Measurements from ENCODE around the gene USP10.

The USP10 gene

DNA sequence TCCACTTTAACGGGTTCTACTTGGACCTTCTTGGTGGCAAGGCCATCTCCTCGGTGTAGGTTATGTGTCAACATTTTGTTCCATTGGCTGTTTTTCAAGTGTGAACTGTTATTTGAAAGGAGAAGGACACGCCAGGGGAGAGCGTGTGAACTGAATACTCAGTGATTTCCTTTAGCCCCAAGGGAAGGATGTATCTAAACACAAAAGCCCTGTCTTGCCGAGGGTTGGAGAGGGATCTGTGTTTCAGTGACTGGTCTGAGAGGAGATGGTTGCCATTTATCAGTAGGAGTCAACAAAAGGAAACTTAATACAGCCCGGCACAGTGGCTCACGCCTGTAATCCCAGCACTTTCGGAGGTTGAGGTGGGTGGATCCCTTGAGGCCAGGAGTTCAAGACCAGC lies 50.0 kb downstream of the USP10 start:
- H3K4me3 ChIP-seq (replicated peaks in 1 of 2; ENCODE audit: low read depth in 2 of 2, low read length in 2 of 2) = no peak overlapping the region
- TF ChIP-seq, protein P1, sequence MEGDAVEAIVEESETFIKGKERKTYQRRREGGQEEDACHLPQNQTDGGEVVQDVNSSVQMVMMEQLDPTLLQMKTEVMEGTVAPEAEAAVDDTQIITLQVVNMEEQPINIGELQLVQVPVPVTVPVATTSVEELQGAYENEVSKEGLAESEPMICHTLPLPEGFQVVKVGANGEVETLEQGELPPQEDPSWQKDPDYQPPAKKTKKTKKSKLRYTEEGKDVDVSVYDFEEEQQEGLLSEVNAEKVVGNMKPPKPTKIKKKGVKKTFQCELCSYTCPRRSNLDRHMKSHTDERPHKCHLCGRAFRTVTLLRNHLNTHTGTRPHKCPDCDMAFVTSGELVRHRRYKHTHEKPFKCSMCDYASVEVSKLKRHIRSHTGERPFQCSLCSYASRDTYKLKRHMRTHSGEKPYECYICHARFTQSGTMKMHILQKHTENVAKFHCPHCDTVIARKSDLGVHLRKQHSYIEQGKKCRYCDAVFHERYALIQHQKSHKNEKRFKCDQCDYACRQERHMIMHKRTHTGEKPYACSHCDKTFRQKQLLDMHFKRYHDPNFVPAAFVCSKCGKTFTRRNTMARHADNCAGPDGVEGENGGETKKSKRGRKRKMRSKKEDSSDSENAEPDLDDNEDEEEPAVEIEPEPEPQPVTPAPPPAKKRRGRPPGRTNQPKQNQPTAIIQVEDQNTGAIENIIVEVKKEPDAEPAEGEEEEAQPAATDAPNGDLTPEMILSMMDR (IDR thresholded peaks at IDR 0.05; ENCODE audit: low read depth, low read length) = no peak
- peak in 1 of 2 donors; percentile 59 for DNase-seq (ENCODE audit: low read depth in 2 of 2)

- H3K4me3 ChIP-seq (replicated peaks in 1 of 2; ENCODE audit: low read depth in 2 of 2, low read length in 2 of 2) = no peak overlapping the region
- TF ChIP-seq, protein P1 (IDR thresholded peaks at IDR 0.05; ENCODE audit: low read depth, low read length) = no peak
Observed at GRCh38 chr16:84750575-84750974, 50.8 kb downstream of the USP10 start.

DNA sequence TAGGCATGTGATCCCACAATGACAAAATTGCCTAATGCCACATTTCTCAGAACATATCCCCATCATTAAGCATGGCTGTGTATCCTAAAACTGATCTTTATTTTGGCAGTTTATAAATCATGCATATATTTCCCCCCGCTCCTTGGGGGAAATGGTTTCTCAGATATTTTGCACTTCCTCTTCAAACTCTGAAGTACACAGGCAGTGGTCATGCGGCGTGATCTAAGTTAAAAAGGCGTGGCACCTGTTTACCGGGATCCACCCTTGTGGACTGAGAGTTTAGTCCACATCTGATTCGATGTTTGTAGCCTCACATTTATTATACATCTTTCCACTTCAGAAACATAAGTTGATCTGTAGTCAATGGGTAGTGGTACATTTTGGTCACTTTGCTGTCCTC lies 51.4 kb downstream of the USP10 start:
- TF ChIP-seq, protein P1 (IDR thresholded peaks at IDR 0.05; ENCODE audit: low read depth, low read length) = no peak
- DNase-seq (ENCODE audit: low read depth in 2 of 2) = no peak
- H3K4me3 ChIP-seq (replicated peaks in 1 of 2; ENCODE audit: low read depth in 2 of 2, low read length in 2 of 2) = no peak overlapping the region

More at GRCh38 chr16:84750575-84750974, 50.8 kb downstream of the USP10 start:
- no peak for DNase-seq (ENCODE audit: low read depth in 2 of 2)

DNA sequence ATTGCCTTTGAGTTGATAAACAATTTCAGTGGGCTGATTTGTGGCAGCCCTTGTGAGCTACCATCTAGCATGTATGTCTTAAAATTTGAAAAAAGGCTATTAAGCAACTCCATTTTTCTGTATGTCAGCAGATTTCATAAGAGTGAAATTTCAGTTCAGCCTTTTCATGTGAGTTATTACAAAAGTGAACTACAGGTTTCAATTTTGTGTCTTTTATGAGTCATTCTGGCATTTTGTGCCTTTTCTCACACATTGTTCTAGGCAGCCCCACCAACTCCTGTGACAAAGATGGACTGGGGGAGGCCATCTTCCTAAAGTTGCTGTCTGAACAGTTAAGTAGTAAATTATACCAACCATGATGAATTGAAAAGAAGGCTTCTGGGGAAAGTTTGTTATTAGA lies 52.1 kb downstream of the USP10 start:
- no peak overlapping the region for H3K4me3 ChIP-seq (replicated peaks in 1 of 2; ENCODE audit: low read depth in 2 of 2, low read length in 2 of 2)
- DNase-seq (ENCODE audit: low read depth in 2 of 2) = peak in 1 of 2 donors; percentile 64
- TF ChIP-seq, protein P1 (IDR thresholded peaks at IDR 0.05; ENCODE audit: low read depth, low read length) = no peak

GRCh38 chr16:84752600-84752999 lies 52.8 kb downstream of the USP10 start:
- H3K4me3 ChIP-seq (replicated peaks in 1 of 2; ENCODE audit: low read depth in 2 of 2, low read length in 2 of 2) = no peak overlapping the region
- DNase-seq (ENCODE audit: low read depth in 2 of 2) = no peak
- TF ChIP-seq, protein P1 (IDR thresholded peaks at IDR 0.05; ENCODE audit: low read depth, low read length) = no peak

DNA sequence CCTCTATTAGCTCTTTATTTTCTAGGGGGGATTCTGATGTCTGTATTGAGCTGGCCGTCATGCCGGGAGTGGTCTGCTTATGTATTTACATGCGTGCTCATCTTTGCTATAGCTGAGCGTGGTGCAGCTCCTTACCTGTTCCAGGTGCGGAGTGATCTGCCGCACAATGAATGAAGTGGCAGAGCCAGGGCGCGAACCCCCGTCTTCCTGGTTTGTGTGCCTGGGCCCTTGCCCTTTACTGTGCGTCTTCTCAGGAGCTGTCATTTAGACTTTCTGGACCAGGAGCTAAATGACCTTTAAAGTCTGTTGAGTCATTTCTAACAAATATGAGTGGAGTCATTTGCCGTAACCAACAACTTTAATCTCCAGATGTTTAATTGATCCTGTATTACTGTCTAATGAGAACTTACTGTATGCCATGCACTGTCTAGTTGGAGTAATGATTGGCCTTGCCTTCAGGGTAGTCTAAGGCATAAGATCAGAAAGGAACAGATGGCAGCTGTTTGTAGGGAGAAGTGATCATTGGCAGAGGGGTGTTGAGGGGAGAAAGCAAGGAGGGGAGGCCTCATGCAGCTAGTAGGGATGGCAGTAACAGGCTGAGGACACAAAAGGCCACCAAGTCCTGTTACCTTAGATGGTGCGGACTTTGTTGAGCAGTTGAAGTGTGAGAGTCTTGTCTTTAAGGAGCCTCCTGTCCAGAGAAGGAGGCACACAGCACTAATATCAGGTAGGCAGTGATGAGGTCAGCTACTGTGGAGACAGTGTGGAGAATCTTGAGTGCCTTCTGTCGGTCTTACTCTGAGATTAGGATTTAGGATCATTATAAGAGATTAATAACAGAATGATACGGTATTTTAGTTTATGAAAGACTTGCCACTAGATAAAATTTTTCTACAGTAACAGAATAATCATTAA lies 53.9 kb downstream of the USP10 start:
- TF ChIP-seq, protein P1 (IDR thresholded peaks at IDR 0.05; ENCODE audit: low read depth, low read length) = no peak
- no peak overlapping the region for H3K4me3 ChIP-seq (replicated peaks in 1 of 2; ENCODE audit: low read depth in 2 of 2, low read length in 2 of 2)
- no peak for DNase-seq (ENCODE audit: low read depth in 2 of 2)

All from cardiac fibroblast (primary cell).